ENCODE results near the gene KCNB1.

Gene KCNB1

DNA sequence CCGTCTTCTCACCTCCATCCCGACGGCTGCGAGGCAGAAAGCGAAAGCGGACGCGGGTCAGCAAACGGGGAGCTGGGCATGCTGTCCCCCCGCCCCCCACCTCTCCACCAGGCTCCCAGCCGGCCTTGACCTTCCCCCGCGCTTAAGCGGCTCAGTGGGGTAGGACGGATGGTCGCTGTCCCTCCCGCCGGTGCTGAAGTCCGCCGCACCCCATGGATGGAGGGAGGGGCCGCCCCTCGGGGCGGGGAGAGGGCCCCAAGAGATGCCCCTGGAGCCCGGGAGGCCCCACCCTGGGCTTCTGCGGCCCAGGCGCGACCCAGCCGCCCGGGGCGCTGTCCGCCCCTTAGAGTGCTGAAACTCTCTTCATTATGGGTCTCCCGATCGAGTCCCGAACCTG is at the start of gene KCNB1:
Gene KCNB1 (minus strand): TSS at position 48 of the 397 bp plus-strand sequence. CDS start 188 bp downstream, outside the sequence.
- peak; percentile 53 for DNase-seq

- no peak for DNase-seq
Measured at GRCh38 chr20:49529470-49529869, 47.0 kb upstream of the KCNB1 start.

DNA sequence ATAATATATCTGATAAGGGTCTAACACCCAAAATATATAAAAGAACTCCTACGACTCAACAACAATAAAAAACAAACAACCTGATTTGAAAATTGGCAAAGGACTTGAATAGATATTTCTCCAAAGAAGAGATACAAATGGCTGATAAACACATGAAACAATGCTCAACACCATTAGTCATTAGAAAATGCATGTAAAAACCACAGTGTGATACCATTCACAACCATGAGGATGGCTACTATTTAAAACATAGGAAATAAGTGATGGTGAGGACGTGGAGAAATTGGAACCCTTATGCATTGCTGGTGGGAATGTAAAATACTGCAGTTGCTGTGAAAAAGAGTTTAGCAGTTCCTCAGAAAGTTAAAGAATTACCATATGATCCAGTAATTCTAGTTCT is 44.1 kb upstream of the KCNB1 start:
- DNase-seq = no peak

- no peak for DNase-seq
Measured at GRCh38 chr20:49526056-49526455, 43.6 kb upstream of the KCNB1 start.

DNA sequence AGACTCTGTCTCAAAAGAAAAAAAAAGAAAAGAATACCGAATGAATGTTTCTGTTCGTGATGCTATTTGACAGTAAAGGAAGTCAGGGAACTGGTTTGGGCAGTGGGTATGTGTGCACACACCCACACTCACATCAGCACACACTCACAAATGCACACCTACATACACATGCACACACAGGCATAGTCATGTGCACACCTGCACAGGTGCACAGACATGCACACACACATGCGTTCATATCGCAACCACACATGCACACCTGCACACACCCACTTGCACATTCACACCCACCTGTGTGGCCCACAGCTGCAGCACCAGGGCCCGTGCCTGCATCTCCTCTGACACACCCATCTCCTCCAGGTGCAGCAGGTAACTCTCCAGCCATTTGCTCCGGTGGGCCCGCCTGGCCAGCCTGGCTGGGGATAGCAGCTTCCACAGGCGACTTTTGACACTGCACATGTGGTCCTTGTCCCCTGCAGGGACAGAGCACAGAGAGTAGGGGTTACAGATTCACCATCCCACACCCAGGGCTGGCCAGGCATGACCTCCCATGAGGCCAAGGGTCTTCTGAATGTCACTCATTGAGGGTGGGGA is 41.4 kb upstream of the KCNB1 start:
- no peak for DNase-seq

DNA sequence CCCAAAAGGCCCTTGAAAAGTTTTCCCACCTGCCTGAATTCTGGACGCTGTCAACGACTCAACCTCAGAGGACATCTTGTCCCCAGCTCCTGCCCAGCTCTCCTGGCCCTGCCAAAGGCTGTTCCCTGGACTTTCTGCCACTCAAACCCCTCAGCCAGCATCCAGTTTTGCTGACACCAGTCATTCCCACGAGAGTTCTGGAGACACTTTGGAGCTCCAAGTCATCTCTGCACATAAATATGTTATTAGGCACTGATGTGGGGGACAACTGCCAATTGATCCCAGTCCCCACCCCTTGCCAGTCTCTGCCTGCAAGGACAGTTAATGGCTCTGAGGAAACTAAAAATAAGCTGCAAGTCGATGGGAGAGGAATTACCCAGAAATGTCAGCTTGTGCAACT is 38.9 kb upstream of the KCNB1 start:
- DNase-seq = no peak

DNA sequence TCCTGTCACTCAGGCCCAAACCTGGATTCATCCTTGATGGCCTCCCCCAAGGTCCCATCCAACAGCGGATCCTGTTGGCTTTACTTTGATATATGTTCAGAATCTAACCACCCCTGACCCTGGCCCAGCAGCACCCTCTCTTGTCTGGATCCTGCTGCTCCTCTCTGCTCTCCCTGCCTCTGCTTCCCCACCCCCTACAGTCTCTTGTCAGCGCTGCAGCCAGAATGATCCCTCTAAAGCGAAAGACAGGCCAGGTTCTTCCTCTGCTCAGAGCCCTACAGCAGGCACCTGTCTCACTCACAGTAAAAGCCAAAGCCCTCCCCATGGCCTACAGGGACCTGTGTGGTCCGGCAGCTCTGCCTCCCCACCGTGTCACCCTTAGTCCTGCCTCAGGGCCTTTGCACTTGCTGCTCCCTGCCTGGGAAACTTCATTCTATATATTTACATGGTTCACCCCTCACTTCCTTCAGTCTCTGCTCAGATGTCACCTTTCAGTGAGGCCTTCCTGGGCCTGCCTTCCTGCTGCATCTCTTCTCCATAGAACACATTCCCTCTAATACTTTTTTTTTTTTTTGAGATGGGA is 37.4 kb upstream of the KCNB1 start:
- no peak for DNase-seq

DNA sequence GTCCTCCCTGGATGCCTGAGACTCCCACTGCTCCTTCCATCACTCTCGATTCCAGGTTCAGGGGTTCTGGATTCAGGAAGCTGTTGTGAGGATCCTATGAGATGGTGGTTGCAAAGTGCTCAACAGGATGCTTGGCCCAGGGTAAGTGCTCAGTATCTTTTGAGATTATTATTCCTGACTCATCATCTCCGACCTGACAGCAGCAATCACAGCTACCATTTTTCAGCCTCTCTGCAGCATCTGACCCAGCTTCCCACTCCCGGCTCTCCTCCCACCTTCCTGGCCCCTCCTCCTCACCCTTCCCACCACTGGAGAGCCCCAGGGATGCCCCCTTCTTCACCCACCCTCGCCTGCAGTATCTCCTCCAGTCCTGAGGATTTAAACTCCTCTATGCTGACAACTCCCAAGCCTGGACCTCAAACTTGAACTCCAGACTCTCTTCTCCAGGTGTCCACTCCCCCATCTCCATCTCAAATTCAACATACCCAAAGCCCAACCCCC is 36.8 kb upstream of the KCNB1 start:
- no peak for DNase-seq

DNA sequence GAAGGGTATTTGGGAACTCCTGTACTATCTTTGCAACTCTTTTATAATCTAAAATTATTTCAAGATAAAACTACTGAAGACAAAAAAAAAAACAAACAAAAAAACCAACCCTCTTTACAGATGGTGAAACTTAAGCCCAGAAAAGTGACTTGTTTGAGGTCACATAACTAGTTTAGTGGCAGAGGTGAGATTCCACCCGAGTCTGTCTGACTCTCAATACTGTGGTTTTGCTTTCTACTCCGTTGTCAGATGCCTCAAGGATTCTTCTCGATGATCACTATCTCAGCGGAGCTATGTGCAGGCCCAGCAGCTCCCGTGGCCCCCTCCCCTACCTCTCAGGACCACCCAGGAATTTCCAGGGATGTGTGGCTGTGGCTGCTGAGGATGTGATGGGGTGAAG is 36.1 kb upstream of the KCNB1 start:
- DNase-seq = no peak

DNA sequence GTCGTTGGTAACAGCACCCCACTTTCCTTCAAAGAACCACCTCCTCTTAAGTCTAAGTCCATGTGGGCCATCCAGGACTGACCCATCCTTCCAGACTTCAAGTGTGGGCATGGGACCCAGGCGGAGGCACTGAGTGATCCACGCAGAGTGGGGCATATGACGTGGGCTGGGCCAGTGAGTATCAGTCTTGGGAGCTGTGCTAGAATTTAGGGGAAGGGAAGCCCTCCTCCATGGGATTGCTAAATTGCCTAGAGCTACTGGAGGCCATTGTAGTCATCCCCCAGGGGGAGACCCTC is 35.3 kb upstream of the KCNB1 start:
- no peak for DNase-seq

DNA sequence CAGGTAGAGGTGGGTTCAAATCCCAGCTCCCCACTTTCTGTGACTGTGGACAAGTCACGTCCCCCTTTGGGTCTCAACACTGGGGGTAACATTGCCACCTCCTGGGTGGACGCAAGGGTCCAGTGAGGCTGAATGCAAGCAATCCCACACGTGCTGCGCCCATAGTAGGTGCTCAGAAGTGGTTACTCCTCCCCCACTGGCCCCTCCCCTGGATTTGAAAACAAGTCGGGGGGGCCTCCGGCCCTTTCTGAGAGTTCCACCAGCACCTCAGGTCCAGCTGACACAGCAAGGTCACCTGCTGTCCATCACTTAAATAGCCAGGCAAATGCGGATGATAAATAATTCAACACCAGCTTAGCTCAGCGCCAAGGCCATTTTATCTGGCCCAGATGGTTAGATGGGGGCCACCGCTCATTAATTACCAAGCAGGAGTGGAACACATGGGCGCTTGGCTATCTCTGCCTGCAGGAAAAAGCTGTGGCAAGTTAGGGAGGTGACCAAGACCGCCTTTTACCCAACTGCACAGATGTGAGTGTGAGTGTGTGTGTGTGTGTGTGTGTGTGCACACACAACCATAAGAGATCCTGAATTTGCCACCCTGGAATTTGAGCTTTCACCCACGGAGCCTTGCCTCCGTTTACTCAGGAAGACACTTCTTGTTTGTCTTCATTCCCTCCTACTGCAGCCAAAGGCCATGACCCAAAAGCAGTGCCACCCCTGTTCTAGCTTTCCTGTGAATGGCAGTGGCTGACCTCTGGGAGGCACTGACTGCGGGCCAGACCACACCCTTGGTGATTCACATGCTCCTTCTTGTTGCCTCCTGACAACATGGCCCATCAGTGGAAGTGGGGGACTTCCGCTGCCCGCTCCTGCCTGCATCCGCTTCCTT is 34.7 kb upstream of the KCNB1 start:
- no peak for DNase-seq

DNA sequence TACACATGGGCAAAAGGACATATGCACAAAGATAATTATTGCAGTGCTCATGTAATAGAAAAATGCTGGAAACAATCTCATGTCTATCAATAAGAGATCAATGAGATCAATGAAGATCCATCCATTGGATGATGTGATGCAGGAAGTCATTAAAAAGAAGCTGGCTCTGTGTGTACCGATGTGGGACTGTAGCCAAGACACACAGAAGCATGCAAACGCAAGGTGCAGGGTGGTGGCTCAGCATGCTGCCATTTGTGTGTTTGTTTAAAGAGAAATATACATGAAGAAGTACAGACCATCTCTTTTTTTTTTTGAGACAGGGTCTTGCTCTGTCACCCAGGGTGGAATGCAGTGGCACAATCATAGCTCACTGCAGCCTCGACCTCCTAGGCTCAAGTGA is 33.1 kb upstream of the KCNB1 start:
- no peak for DNase-seq

- no peak for DNase-seq
Measured at GRCh38 chr20:49513517-49513916, 31.0 kb upstream of the KCNB1 start.

GRCh38 chr20:49513009-49513408 is 30.5 kb upstream of the KCNB1 start:
- no peak for DNase-seq

GRCh38 chr20:49511788-49512525 is 29.5 kb upstream of the KCNB1 start:
- DNase-seq = no peak

DNA sequence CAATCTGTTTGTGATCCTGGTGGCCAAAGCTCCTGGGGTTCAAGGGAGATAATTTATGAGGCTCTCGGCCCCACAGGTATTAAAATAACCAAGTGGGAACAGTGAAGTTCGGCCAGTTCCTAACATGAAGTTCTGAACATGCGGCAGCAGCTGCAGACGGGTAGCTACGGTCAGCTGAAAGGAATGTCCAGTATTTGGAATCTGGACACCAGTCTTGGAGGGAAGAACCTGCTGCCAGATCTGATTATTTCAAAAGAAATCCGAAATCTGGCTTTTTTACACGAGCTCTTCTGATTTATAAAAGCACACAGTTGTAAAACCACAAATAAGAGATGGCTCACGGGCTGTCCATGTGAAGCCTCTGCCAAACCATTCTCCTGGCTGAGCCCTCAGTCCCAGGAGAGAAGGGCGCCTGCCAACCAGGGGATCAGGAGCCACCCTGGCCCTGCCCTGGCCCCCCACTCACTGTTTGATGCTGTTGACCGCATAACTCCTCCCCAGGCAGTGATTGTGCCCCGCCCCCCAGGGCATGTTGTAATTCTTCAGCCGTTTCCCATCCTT is 28.2 kb upstream of the KCNB1 start:
- DNase-seq = peak; percentile 75

DNA sequence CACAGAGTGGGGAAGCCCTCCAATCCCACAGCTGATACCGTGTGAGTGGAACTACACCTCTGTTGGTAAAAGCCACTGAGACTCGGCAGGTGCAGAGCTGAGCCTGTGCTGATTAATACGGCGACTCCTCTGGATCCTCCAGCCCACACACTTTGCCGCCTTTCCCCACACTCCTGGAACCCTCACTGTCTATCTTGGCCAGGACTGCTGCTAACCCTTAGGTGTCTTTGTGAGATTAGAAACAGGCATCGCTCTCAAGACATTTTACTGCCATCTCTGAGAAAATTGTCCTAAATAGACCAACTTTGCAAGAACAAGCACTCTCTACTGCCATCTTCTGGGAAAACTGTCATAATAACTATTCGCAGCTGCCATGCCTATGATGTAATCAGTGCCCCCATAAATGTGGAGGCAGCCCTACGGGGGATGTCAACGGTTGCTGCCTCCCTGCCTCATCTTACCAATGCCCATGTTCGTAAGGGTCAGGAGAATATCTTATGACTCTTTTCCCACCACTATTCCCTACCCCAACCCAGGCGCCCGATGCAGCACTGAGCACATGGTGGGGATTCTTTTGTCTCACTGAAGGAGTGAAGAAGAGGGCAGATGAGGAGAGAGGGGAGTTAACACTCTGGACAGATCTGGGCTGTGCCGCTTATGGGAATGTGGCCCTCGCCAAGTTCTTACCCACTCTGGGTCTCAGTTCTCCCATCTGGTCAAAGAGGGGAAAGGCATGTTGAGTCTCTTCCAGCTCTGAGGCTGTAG is 26.1 kb upstream of the KCNB1 start:
- peak; percentile 44 for DNase-seq

- DNase-seq = no peak
Measured at GRCh38 chr20:49507741-49508434, 25.4 kb upstream of the KCNB1 start.

- DNase-seq = peak; percentile 39
Measured at GRCh38 chr20:49505518-49505917, 23.1 kb upstream of the KCNB1 start.

GRCh38 chr20:49503176-49503575 is 20.7 kb upstream of the KCNB1 start:
- DNase-seq = no peak

- peak; percentile 13 for DNase-seq
Measured at GRCh38 chr20:49501917-49502316, 19.4 kb upstream of the KCNB1 start.

- DNase-seq = no peak
Measured at GRCh38 chr20:49497398-49497669, 14.9 kb upstream of the KCNB1 start.

Measured in fibroblast of skin of right quadriceps (primary cell).